ENCODE measurements around the gene NDUFS4. TPM values are rescaled to one million over a fixed set of nuclear protein-coding genes. Genes with fewer than 3 reads are reported as not detected.

The NDUFS4 gene
- total and polyA plus RNA-seq, 7 donors, result 106 to 179 (median 136) TPM

DNA sequence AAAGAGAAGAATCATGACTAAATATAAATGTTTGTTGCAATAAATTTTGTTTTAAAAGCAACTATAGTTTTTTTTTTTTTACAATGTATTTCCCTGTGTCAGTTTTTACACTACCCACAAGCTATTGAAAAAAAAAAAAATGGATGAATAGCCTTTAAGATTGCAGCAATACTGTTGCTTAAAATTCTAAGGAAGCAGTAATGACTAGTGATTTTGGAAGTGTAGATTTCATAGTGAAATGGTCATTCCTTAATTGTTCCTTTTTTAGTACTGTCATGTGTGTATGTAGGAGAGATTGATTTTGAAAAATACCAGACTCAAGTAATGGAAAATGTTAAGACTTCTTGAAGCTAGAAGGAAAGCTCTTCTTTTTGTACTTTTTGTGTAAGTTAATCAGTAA, 53.1 kb downstream of the NDUFS4 start:
- peaks cover 0 to 10% (median 0%) of the 10 kb centered on the region in 4 donors for H3K36me3 ChIP-seq
- H3K4me1 ChIP-seq, result peaks cover 0 to 31% (median 8%) of the 10 kb centered on the region in 4 donors
- no peak for TF ChIP-seq EP300 (IDR thresholded peaks at IDR 0.05)
- TF ChIP-seq, protein P1, sequence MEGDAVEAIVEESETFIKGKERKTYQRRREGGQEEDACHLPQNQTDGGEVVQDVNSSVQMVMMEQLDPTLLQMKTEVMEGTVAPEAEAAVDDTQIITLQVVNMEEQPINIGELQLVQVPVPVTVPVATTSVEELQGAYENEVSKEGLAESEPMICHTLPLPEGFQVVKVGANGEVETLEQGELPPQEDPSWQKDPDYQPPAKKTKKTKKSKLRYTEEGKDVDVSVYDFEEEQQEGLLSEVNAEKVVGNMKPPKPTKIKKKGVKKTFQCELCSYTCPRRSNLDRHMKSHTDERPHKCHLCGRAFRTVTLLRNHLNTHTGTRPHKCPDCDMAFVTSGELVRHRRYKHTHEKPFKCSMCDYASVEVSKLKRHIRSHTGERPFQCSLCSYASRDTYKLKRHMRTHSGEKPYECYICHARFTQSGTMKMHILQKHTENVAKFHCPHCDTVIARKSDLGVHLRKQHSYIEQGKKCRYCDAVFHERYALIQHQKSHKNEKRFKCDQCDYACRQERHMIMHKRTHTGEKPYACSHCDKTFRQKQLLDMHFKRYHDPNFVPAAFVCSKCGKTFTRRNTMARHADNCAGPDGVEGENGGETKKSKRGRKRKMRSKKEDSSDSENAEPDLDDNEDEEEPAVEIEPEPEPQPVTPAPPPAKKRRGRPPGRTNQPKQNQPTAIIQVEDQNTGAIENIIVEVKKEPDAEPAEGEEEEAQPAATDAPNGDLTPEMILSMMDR (IDR thresholded peaks at IDR 0.05), result no peak
- H3K27me3 ChIP-seq, result no peaks in the 10 kb centered on the region
- no peaks in the 10 kb centered on the region for H3K9me3 ChIP-seq
- no peak overlapping the region for H3K4me3 ChIP-seq
- intact Hi-C loops (cut with DNase I), result no loop called here
- no peak overlapping the region for H3K27ac ChIP-seq
- no peak for DNase-seq

DNA sequence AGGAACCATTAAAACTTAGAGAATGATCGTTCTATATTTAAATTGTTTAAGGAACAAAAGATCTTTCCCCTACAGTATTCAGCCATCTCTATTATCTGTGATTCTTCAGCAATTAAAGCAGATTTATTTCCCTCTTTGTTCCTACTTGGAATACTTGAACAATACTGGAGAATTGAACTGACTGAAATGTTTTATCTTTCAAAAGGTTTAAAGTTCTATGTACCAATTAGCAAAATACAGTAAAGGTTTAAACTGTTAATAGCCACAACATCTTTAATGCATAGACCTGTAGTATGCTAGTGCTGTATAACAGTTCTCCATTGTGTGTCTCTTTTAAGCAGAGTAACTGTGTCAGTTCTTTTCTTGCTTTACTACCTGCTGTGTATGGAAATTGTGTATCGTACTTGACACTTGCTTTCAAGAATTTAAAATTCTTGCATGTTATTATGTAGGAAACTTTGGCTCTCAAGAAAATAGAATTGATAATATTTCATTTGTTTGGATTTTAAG, 54.0 kb downstream of the NDUFS4 start:
- WGBS, 2 donors, result 90 to 91% methylated on average over 2 of the region's 2 CpGs
- H3K4me3 ChIP-seq, result no peak overlapping the region
- intact Hi-C loops (cut with DNase I), result no loop called here
- H3K9me3 ChIP-seq, result no peaks in the 10 kb centered on the region
- H3K27me3 ChIP-seq, result no peaks in the 10 kb centered on the region
- DNase-seq, result no peak
- TF ChIP-seq, protein P1 (IDR thresholded peaks at IDR 0.05), result no peak
- no peak for TF ChIP-seq POLR2AphosphoS5 (IDR thresholded peaks at IDR 0.05)
- TF ChIP-seq EP300 (IDR thresholded peaks at IDR 0.05), result no peak
- no peak for TF ChIP-seq POLR2A (IDR thresholded peaks at IDR 0.05)
- peaks cover 0 to 31% (median 8%) of the 10 kb centered on the region in 4 donors for H3K4me1 ChIP-seq
- no peak overlapping the region for H3K27ac ChIP-seq
- peaks cover 0 to 1% (median 0%) of the 10 kb centered on the region in 4 donors for H3K36me3 ChIP-seq

DNA sequence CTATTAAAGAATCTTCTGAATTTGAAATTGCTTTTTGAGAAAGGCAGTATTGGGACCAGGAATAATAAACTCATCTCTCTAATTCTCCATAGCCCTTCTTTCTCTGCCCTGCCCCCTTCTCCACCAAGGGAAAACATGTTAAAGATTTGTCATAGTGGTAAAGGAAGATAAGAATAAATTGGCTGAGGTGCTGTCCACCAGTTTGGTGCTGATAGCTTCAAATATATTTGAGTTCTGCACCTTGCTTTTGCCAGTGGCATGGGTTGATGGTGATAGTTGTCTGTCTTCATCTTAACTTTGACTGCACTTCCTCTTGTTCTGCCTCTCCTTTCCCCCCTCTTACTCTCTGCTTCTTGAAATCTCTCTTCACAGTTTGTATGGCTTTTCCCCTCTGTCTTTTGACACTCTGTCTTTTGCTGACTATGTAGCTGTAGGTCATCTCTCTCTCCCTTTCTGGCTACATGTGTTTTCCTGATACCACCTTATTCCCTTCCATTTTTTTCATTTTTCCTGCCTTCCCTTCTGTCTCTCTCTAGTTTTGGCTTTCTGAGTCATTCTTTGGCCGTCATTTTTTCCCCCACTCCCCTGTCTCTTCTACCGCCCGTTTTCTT, 56.6 kb downstream of the NDUFS4 start:
- no peak for TF ChIP-seq EP300 (IDR thresholded peaks at IDR 0.05)
- TF ChIP-seq, protein P1 (IDR thresholded peaks at IDR 0.05), result no peak
- TF ChIP-seq POLR2A (IDR thresholded peaks at IDR 0.05), result no peak
- no peak for TF ChIP-seq POLR2AphosphoS5 (IDR thresholded peaks at IDR 0.05)
- 95 to 97% methylated on average over 3 of the region's 3 CpGs for WGBS, 2 donors
- H3K27ac ChIP-seq, result no peak overlapping the region
- intact Hi-C loops (cut with DNase I), result no loop called here
- H3K9me3 ChIP-seq, result no peaks in the 10 kb centered on the region
- peaks cover 0 to 26% (median 8%) of the 10 kb centered on the region in 4 donors for H3K4me1 ChIP-seq
- no peak for DNase-seq
- no peaks in the 10 kb centered on the region for H3K36me3 ChIP-seq
- no peak overlapping the region for H3K4me3 ChIP-seq
- H3K27me3 ChIP-seq, result no peaks in the 10 kb centered on the region

DNA sequence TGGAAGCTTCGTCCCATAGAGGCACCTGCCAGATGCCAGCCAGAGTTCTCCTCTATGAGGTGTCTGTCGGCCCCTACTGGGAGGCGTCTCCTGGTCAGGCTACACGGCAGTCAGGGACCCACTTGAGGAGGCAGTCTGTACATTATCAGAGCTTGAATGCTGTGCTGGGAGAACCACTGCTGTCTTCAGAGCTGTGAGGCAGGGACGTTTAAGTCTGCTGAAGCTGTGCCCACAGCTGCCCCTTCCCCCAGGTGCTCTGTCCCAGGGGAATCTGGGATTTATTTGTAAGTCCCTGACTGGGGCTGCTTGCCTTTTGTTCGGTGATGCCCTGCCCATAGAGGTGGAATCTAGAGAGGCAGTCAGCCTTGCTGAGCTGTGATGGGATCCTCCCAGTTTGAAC, 70.8 kb downstream of the NDUFS4 start:
- WGBS, 2 donors, result 87% methylated on average over 6 of the region's 6 CpGs
- H3K36me3 ChIP-seq, result peaks cover 0 to 7% (median 0%) of the 10 kb centered on the region in 4 donors
- H3K4me1 ChIP-seq, result peaks cover 0 to 5% (median 2%) of the 10 kb centered on the region in 4 donors
- no peaks in the 10 kb centered on the region for H3K9me3 ChIP-seq
- no peak for DNase-seq
- H3K4me3 ChIP-seq, result no peak overlapping the region
- TF ChIP-seq POLR2A (IDR thresholded peaks at IDR 0.05) (no peak), POLR2AphosphoS5 (IDR thresholded peaks at IDR 0.05) (no peak), EP300 (IDR thresholded peaks at IDR 0.05) (no peak)
- TF ChIP-seq, protein P1 (IDR thresholded peaks at IDR 0.05), result no peak
- intact Hi-C loops (cut with DNase I), result no loop called here
- no peak overlapping the region for H3K27ac ChIP-seq
- H3K27me3 ChIP-seq, result no peaks in the 10 kb centered on the region

- Histone ChIP-seq H3K27me3 (no peaks in the 10 kb centered on the region), H3K9me3 (no peaks in the 10 kb centered on the region), H3K4me3 (no peak overlapping the region), H3K36me3 (peaks cover 0 to 12% (median 0%) of the 10 kb centered on the region in 4 donors), H3K4me1 (peaks cover 0 to 42% (median 21%) of the 10 kb centered on the region in 4 donors), H3K27ac (no peak overlapping the region)
- intact Hi-C loops (cut with DNase I), result no loop called here
- 72 to 74% methylated on average over 3 of the region's 3 CpGs for WGBS, 2 donors
- TF ChIP-seq POLR2A (IDR thresholded peaks at IDR 0.05) (no peak), EP300 (IDR thresholded peaks at IDR 0.05) (no peak), POLR2AphosphoS5 (IDR thresholded peaks at IDR 0.05) (no peak)
- TF ChIP-seq, protein P1 (IDR thresholded peaks at IDR 0.05), result no peak
- DNase-seq, result no peak
Observed at GRCh38 chr5:53642061-53642460, 81.6 kb downstream of the NDUFS4 start.

Measured in sigmoid colon (tissue), 7 donors.